Measurements from ENCODE around the gene LAPTM4A. TPM values are rescaled to one million over a fixed set of nuclear protein-coding genes. Genes with fewer than 3 reads are reported as not detected.

LAPTM4A gene
- total RNA-seq, 2 donors from 2014 or later = 181 to 200 TPM

DNA sequence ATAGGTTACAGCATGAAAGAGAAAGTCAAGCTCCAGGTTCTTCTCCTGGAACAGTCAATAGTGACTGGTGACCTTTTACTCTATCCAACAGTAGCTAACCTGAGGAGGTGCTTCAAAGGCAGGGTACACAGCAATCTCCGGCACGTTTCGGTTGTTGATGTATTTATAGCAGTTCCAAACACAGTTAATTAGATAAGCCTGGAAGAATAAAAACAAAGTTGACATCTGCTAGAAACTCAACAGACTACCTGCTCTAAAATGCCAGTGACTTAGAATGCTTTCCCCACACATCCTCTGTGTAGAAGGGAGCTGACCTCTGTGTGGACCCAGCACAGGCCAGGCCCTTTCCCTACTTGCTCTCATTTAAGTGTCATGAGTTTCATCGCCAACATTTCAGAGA, 17.2 kb downstream of the LAPTM4A start:
- TF ChIP-seq CTCF (IDR thresholded peaks at IDR 0.05) = no peak
- Histone ChIP-seq H3K4me1 (ENCODE audit: control insufficient read depth in 1 of 2, low read depth in 2 of 2) (peaks cover 0 to 5% of the 10 kb centered on the region in 2 donors), H3K27ac (no peak overlapping the region), H3K9me3 (peaks cover 5% of the 10 kb centered on the region), H3K4me3 (no peak overlapping the region), H3K36me3 (peaks cover 66% of the 10 kb centered on the region), H3K27me3 (replicated peaks; ENCODE audit: insufficient read depth) (no peaks in the 10 kb centered on the region)
- ATAC-seq (ENCODE audit: insufficient number of reproducible peaks, low FRiP score, low read depth) (no peak), DNase-seq (ENCODE audit: low spot score) (no peak)

GRCh38 chr2:20033322-20033721, 18.1 kb downstream of the LAPTM4A start:
- DNase-seq (ENCODE audit: low spot score) = no peak
- H3K4me3 ChIP-seq = no peak overlapping the region
- TF ChIP-seq CTCF (IDR thresholded peaks at IDR 0.05) = no peak
- no peak for ATAC-seq (ENCODE audit: insufficient number of reproducible peaks, low FRiP score, low read depth)
- H3K9me3 ChIP-seq = peaks cover 5% of the 10 kb centered on the region
- peaks cover 0 to 5% of the 10 kb centered on the region in 2 donors for H3K4me1 ChIP-seq (ENCODE audit: control insufficient read depth in 1 of 2, low read depth in 2 of 2)
- H3K27ac ChIP-seq = no peak overlapping the region
- H3K27me3 ChIP-seq (replicated peaks; ENCODE audit: insufficient read depth) = no peaks in the 10 kb centered on the region
- H3K36me3 ChIP-seq = peaks cover 60% of the 10 kb centered on the region

GRCh38 chr2:20030224-20030623, 21.2 kb downstream of the LAPTM4A start:
- Histone ChIP-seq H3K27me3 (replicated peaks; ENCODE audit: insufficient read depth) (no peaks in the 10 kb centered on the region), H3K4me1 (ENCODE audit: control insufficient read depth in 1 of 2, low read depth in 2 of 2) (peaks cover 9 to 10% of the 10 kb centered on the region in 2 donors), H3K27ac (no peak overlapping the region), H3K4me3 (no peak overlapping the region), H3K36me3 (peaks cover 53% of the 10 kb centered on the region), H3K9me3 (peaks cover 5% of the 10 kb centered on the region)
- TF ChIP-seq CTCF (IDR thresholded peaks at IDR 0.05) = no peak
- no peak for DNase-seq (ENCODE audit: low spot score)
- ATAC-seq (ENCODE audit: insufficient number of reproducible peaks, low FRiP score, low read depth) = no peak

- no peak for TF ChIP-seq CTCF (IDR thresholded peaks at IDR 0.05)
- Histone ChIP-seq H3K27me3 (replicated peaks; ENCODE audit: insufficient read depth) (no peaks in the 10 kb centered on the region), H3K4me1 (ENCODE audit: control insufficient read depth in 1 of 2, low read depth in 2 of 2) (peaks cover 9 to 10% of the 10 kb centered on the region in 2 donors), H3K4me3 (peak overlapping the region; percentile 14), H3K27ac (peak overlapping the region; percentile 20 to 68), H3K9me3 (peaks cover 5% of the 10 kb centered on the region), H3K36me3 (peaks cover 33% of the 10 kb centered on the region)
- ATAC-seq (ENCODE audit: insufficient number of reproducible peaks, low FRiP score, low read depth) (peak; percentile 47), DNase-seq (ENCODE audit: low spot score) (no peak)
Observed at GRCh38 chr2:20027705-20028434, 23.6 kb downstream of the LAPTM4A start.

DNA sequence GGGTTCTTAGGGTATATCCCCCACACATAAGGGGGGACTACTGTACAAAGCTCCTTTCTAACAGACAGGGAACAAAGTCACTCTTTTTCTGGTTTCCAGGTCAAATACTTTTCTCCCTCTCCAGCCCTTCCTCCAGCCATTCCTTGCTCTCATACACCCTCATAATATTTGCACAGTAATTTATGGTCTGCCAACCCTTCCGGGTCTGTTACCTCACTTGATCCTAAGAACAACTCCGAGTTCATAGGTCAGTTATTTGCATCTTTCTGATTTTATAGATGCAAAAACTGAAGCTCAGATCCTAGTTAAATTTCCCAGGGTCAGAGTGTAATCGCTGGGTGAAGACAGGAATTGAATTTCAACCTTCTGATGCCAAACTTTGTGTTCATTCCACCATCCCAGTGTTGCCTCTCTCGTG, 24.2 kb downstream of the LAPTM4A start:
- Histone ChIP-seq H3K4me1 (ENCODE audit: control insufficient read depth in 1 of 2, low read depth in 2 of 2) (peaks cover 9 to 10% of the 10 kb centered on the region in 2 donors), H3K27ac (peak overlapping the region; percentile 20 to 68), H3K9me3 (peaks cover 5% of the 10 kb centered on the region), H3K27me3 (replicated peaks; ENCODE audit: insufficient read depth) (no peaks in the 10 kb centered on the region), H3K4me3 (peak overlapping the region; percentile 14), H3K36me3 (peaks cover 31% of the 10 kb centered on the region)
- no peak for TF ChIP-seq CTCF (IDR thresholded peaks at IDR 0.05)
- DNase-seq (ENCODE audit: low spot score) = no peak
- ATAC-seq (ENCODE audit: insufficient number of reproducible peaks, low FRiP score, low read depth) = no peak

All from thoracic aorta (tissue), 2 donors.